Ascending aorta (tissue), 2 donors: ENCODE measurements around the gene APOL4. TPM values are rescaled to one million over a fixed set of nuclear protein-coding genes. Genes with fewer than 3 reads are reported as not detected.
"Not testable (repeated sequence)": the region's sequence is repeated elsewhere in the genome, so short reads cannot be mapped to it uniquely, and the experiment has no call there.

Source experiments
- DNase-seq, 2 donors: peaks; one replicate each; pipeline ENCODE4 v3.0.0-alpha.2; 2019; ENCODE audit warnings: low spot score in 2 of 2
- H3K27ac ChIP-seq, 2 donors: fragments of 200-600 bp; sonication (generic); one replicate each; pipeline ENCODE4 v1.5.1; 2016 to 2017; ENCODE audit warnings: mild to moderate bottlenecking in 1 of 2
- H3K27me3 ChIP-seq: fragments of 200-600 bp; sonication (generic); one replicate; pipeline ENCODE4 v1.5.1; 2017
- H3K36me3 ChIP-seq, 2 donors: fragments of 200-600 bp; sonication (generic); one replicate each; pipeline ENCODE4 v1.5.1; 2016
- H3K4me1 ChIP-seq, 2 donors: fragments of 200-600 bp; sonication (generic); one replicate each; pipeline ENCODE4 v1.5.1; 2016 to 2017; ENCODE audit warnings: mild to moderate bottlenecking in 1 of 2
- H3K4me3 ChIP-seq, 2 donors: fragments of 200-600 bp; sonication (generic); one replicate each; pipeline ENCODE4 v1.5.1; 2016 to 2017; ENCODE audit warnings: mild to moderate bottlenecking in 1 of 2
- H3K9me3 ChIP-seq, 2 donors: fragments of 200-600 bp; sonication (generic); one replicate each; pipeline ENCODE4 v1.5.1; 2016
- intact Hi-C: fragments of 100-400 bp; cut with DNase I; formaldehyde crosslinking; loops from one replicate; pipeline ENCODE4 v1.15.1; 2023
- total RNA-seq: library from RNA; depleted of rRNA; stranded (reverse); fragments of >200 nt; gene quantifications from one replicate; pipeline ENCODE4 v1.1.0, GENCODE V29; 2016
- TF ChIP-seq, protein P1 (sequence below), 3 experiments: fragments of 200-600 bp in 2 of 3; fragments of 450-650 bp in 1 of 3; sonication (generic) in 2 of 3; IDR thresholded peaks; one replicate each; pipeline ENCODE4 v1.5.1; 2016 to 2019; ENCODE audit warnings: antibody characterized with exemption in 3 of 3, mild to moderate bottlenecking in 1 of 3, moderate library complexity in 1 of 3

The APOL4 gene
- total RNA-seq, 1 donor from 2014 or later: not detected

DNA sequence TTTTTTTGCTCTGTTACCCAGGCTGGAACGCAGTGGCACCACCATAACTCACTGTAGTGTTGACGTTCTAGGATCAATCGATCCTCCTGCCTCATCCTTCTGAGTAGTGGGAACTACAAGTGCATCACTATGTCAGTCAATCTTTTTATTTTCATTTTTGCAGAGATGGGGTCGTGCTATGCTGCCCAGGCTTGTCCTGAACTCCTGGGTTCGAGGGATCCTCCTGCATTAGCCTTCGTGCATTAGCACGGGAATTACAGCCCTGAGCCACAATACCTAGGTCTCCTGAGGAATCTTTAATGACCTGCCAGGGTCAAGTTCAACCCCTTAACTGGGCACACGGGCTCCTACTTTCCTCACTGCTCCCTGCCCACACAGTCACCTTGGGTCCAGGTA, 45.5 kb downstream of the APOL4 start:
- no peak for DNase-seq
- peaks cover 12 to 61% of the 10 kb centered on the region in 2 donors for H3K4me1 ChIP-seq
- H3K27ac ChIP-seq: peak overlapping the region; percentile 94
- peak overlapping the region; percentile 50 to 63 for H3K4me3 ChIP-seq
- TF ChIP-seq, protein P1, sequence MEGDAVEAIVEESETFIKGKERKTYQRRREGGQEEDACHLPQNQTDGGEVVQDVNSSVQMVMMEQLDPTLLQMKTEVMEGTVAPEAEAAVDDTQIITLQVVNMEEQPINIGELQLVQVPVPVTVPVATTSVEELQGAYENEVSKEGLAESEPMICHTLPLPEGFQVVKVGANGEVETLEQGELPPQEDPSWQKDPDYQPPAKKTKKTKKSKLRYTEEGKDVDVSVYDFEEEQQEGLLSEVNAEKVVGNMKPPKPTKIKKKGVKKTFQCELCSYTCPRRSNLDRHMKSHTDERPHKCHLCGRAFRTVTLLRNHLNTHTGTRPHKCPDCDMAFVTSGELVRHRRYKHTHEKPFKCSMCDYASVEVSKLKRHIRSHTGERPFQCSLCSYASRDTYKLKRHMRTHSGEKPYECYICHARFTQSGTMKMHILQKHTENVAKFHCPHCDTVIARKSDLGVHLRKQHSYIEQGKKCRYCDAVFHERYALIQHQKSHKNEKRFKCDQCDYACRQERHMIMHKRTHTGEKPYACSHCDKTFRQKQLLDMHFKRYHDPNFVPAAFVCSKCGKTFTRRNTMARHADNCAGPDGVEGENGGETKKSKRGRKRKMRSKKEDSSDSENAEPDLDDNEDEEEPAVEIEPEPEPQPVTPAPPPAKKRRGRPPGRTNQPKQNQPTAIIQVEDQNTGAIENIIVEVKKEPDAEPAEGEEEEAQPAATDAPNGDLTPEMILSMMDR (IDR thresholded peaks at IDR 0.05): no peak
- H3K9me3 ChIP-seq: no peaks in the 10 kb centered on the region
- intact Hi-C loops: loop anchor here (2.0 to 10.0 kb wide), 3 partner anchors 83 to 329 kb away; partner anchors contain the start of genes APOL2, MYH9 and TXN2
- H3K27me3 ChIP-seq: no peaks in the 10 kb centered on the region
- no peaks in the 10 kb centered on the region for H3K36me3 ChIP-seq

DNA sequence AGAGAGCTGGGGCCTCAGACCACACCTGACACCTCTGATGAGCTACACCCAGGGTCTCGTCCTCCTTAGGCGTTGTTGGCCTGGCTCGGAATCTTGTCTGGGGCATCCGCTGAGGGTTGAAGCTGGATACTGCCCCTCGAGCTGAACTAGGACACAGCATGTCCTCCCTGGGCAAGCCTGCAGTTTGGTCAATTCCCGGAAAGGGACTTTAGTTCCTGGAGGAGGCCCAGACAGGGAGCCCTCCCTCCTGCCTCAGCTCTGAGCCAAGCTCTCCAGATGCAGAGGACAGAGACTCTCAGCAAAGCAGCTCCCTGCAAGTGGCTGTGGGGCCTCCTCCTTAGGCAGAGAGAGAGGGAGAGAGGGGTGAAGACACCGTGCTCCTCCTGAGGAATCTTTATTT, 45.9 kb downstream of the APOL4 start:
- Histone ChIP-seq H3K4me1 (peaks cover 15 to 62% of the 10 kb centered on the region in 2 donors), H3K9me3 (no peaks in the 10 kb centered on the region), H3K36me3 (no peaks in the 10 kb centered on the region), H3K27me3 (no peaks in the 10 kb centered on the region), H3K4me3 (peak overlapping the region; percentile 50 to 63), H3K27ac (peak overlapping the region; percentile 94)
- TF ChIP-seq, protein P1 (IDR thresholded peaks at IDR 0.05): no peak
- DNase-seq: peak in 1 of 2 donors; percentile 82
- intact Hi-C loops: loop anchor here (2.0 to 10.0 kb wide), 3 partner anchors 83 to 329 kb away; partner anchors contain the start of genes APOL2, MYH9 and TXN2

DNA sequence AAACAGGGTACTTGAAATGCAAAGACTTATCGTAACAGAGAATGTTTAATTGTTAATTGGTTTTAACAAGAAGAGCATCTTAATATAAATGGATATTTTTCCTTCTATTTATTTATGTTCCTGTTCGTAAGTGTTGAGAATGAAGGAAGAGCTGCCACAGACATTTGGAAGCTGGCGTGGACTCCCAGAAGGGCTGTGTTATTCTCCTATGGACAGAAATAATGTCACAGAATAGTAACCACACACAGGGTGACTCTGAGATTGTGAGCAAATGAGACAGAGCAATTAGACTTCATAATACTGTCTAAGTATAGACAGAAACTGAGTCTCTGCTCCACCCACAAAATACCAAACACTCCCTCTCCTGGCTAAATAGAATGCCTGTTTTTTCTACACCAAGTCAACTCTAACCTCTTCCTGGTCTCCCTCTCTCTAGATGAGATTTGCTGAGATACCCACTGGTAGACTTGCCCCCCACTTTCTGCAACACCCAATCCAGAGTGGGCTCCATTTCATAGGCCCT, 47.1 kb downstream of the APOL4 start:
- Histone ChIP-seq H3K4me1 (peaks cover 17 to 55% of the 10 kb centered on the region in 2 donors), H3K4me3 (no peak overlapping the region), H3K27me3 (no peaks in the 10 kb centered on the region), H3K9me3 (no peaks in the 10 kb centered on the region), H3K27ac (peak overlapping the region; percentile 94), H3K36me3 (no peaks in the 10 kb centered on the region)
- intact Hi-C loops: loop anchor here (10.0 kb wide), 2 partner anchors 230 to 330 kb away; partner anchors contain the start of genes MYH9 and TXN2
- no peak for DNase-seq
- TF ChIP-seq, protein P1 (IDR thresholded peaks at IDR 0.05): no peak

DNA sequence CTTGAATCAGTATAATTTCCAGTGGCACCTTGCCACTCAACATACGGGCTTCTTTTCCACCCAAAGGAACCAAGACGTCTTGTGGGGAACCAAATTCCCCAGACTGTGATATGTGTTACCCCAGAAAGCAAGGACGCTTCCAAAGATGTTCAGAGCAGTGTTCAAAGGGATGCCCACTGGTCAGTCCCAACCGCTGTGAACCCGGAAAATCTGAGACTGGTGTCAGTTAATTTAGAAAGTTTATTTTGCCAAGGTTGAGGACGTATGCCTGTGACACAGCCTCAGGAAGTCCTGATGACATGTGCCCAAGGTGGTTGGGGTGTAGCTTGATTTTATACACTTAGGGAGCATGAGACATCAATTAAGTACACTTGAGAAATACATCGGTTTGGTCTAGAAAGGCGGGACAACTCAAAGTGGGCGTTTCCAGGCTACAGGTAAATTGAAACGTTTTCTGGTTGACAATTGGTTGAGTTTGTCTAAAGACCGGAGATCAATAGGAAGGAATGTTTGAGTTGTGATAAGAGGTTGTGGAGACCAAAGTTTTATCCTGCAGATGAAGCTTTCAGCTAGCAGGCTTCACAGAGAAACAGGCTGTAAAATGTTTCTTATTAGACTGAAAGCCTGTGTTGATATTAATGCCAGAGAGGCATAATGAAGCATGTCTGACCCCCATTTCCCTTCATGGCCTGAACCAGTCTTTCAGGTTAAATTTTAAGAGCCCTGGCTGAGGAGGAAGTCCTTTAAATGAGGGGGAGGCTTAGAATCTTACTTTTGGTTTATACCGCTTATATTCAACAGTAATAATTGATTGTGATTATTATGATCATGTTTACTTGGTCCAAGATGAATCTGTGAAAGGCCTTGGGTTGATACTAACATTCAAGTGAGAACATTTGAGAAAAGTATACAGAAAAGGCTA, 47.8 kb downstream of the APOL4 start:
- TF ChIP-seq, protein P1 (IDR thresholded peaks at IDR 0.05): no peak
- Histone ChIP-seq H3K9me3 (no peaks in the 10 kb centered on the region), H3K4me3 (no peak overlapping the region), H3K36me3 (peaks cover 0 to under 1% of the 10 kb centered on the region in 2 donors), H3K27ac (peak overlapping the region; percentile 94), H3K27me3 (no peaks in the 10 kb centered on the region), H3K4me1 (peaks cover 17 to 49% of the 10 kb centered on the region in 2 donors)
- intact Hi-C loops: loop anchor here (10.0 kb wide), 2 partner anchors 231 to 331 kb away; partner anchors contain the start of genes MYH9 and TXN2
- DNase-seq: no peak

DNA sequence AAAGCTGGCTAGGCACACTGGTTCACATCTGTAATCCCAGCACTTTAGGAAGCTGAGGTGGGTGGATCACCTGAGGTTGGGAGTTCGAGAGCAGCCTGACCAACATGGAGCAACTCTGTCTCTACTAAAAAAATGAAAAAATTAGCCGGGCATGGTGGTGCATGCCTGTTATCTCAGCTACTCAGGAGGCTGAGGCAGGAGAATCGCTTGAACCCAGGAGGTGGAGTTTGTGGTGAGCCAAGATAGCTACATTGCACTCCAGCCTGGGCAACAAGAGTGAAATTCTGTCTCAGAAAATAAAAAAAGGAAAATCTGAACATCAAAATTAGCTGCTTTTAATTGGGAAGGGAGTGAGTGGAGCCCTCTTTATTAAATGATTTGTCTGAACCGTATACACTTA, 48.8 kb downstream of the APOL4 start:
- H3K4me3 ChIP-seq, H3K9me3 ChIP-seq, DNase-seq, H3K36me3 ChIP-seq, H3K27me3 ChIP-seq: not testable (repeated sequence)
- H3K4me1 ChIP-seq: peaks cover 17 to 44% of the 10 kb centered on the region in 2 donors
- intact Hi-C loops: loop anchor here (10.0 kb wide), 2 partner anchors 232 to 332 kb away; partner anchors contain the start of genes MYH9 and TXN2
- peak overlapping the region in 1 of 2 donors; percentile 94 for H3K27ac ChIP-seq
